HG03457 (cell line): Measurements from ENCODE around the gene GTPBP10.
"Not testable (repeated sequence)": the region's sequence is repeated elsewhere in the genome, so short reads cannot be mapped to it uniquely, and the experiment has no call there.

ENCODE experiments used
- ATAC-seq: cut with Tn5 transposase; IDR thresholded peaks from one replicate; pipeline ENCODE4 v1.9.1; 2021; ENCODE audit warnings: moderate number of reproducible peaks; ENCODE audit not compliant: unreplicated experiment

GTPBP10 gene

GRCh38 chr7:90346336-90347125 is at the start of gene GTPBP10:
Gene GTPBP10, plus strand, starts transcription at chr7:90346716. Its CDS starts 26 bp downstream, at chr7:90346742.
- peak; percentile 94 for ATAC-seq

- peak; percentile 80 for ATAC-seq
Observed at GRCh38 chr7:90298145-90299038, 48.1 kb upstream of the GTPBP10 start.

GRCh38 chr7:90303241-90303640 is 43.3 kb upstream of the GTPBP10 start:
- ATAC-seq, result no peak

GRCh38 chr7:90309872-90310271 is 36.6 kb upstream of the GTPBP10 start:
- ATAC-seq, result no peak

GRCh38 chr7:90311175-90311574 is 35.3 kb upstream of the GTPBP10 start:
- no peak for ATAC-seq

- no peak for ATAC-seq
Observed at GRCh38 chr7:90312745-90313144, 33.8 kb upstream of the GTPBP10 start.

- no peak for ATAC-seq
Observed at GRCh38 chr7:90313907-90314306, 32.6 kb upstream of the GTPBP10 start.

- no peak for ATAC-seq
Observed at GRCh38 chr7:90320014-90320413, 26.5 kb upstream of the GTPBP10 start.

- no peak for ATAC-seq
Observed at GRCh38 chr7:90320418-90320800, 26.1 kb upstream of the GTPBP10 start.

- ATAC-seq, result no peak
Observed at GRCh38 chr7:90320801-90321494, 25.6 kb upstream of the GTPBP10 start, which contains the start of gene FAM237B. Gene FAM237B, minus strand, starts transcription at chr7:90321304. Its CDS starts 1,556 bp downstream, at chr7:90319748.

GRCh38 chr7:90322837-90323236 is 23.7 kb upstream of the GTPBP10 start:
- no peak for ATAC-seq

GRCh38 chr7:90326500-90326899 is 20.0 kb upstream of the GTPBP10 start:
- no peak for ATAC-seq

- no peak for ATAC-seq
Observed at GRCh38 chr7:90334193-90334843, 12.2 kb upstream of the GTPBP10 start.

GRCh38 chr7:90334926-90335325 is 11.6 kb upstream of the GTPBP10 start:
- ATAC-seq, result not testable (repeated sequence)

- ATAC-seq, result no peak
Observed at GRCh38 chr7:90337106-90337505, 9.4 kb upstream of the GTPBP10 start.

- no peak for ATAC-seq
Observed at GRCh38 chr7:90345016-90345415, 1.5 kb upstream of the GTPBP10 start.

GRCh38 chr7:90345595-90346335 is 751 bp upstream of the GTPBP10 start:
- ATAC-seq, result peak; percentile 11

- ATAC-seq, result no peak
Observed at GRCh38 chr7:90347759-90348158, 1.2 kb downstream of the GTPBP10 start.

- no peak for ATAC-seq
Observed at GRCh38 chr7:90349305-90349704, 2.8 kb downstream of the GTPBP10 start.

- ATAC-seq, result not testable (repeated sequence)
Observed at GRCh38 chr7:90350032-90350431, 3.5 kb downstream of the GTPBP10 start.
